Measurements from ENCODE around the gene FN1. TPM values are rescaled to one million over a fixed set of nuclear protein-coding genes. Genes with fewer than 3 reads are reported as not detected.

Gene FN1
- total RNA-seq, 1 donor from 2014 or later = 154 TPM

DNA sequence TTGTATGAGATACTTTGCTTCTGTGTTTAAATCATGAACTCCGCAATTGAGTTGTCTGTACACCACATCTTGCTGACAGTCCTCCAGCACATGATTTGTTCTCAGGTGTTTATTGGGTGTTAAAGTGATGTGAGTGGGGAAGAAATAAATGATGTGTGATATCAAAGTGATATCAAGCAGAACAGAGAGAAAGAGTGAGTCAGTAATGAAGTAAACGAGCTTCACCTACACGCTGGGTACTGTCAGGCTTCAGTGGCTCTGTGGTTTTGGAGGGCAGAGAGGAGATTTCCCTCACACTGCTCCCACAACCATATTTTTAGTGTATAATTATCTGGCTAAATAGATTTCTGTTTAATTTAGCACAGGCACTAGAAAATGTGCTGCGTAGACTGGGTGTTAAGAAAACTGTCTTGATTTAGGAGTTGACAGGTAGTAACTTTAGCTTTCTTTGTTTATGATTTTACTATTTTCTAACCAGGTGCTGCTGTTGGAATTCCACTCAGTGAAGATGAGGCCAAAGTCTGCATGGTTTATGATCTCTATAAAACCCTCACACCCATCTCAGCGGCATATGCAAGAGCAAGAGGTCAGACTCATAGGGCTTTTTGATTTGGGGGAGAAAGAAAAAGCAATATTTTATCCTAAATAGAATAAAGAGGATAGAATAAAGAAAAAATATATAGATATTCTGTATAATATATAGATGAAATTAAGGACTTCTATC, 102.8 kb downstream of the FN1 start:
- DNase-seq = no peak
- no peaks in the 10 kb centered on the region for H3K27me3 ChIP-seq (ENCODE audit: low read depth)
- no peaks in the 10 kb centered on the region for H3K4me1 ChIP-seq
- H3K9me3 ChIP-seq (replicated peaks) = no peaks in the 10 kb centered on the region
- no peak overlapping the region for H3K4me3 ChIP-seq
- H3K27ac ChIP-seq (replicated peaks) = no peak overlapping the region
- intact Hi-C loops (cut with micrococcal nuclease) = no loop called here
- TF ChIP-seq CTCF (IDR thresholded peaks at IDR 0.05; ENCODE audit: borderline replicate concordance) = no peak
- H3K36me3 ChIP-seq = peaks cover 58% of the 10 kb centered on the region

- H3K36me3 ChIP-seq = peaks cover 46% of the 10 kb centered on the region
- no peak for DNase-seq
- intact Hi-C loops (cut with micrococcal nuclease) = no loop called here
- no peak overlapping the region for H3K27ac ChIP-seq (replicated peaks)
- H3K9me3 ChIP-seq (replicated peaks) = no peaks in the 10 kb centered on the region
- no peak overlapping the region for H3K4me3 ChIP-seq
- no peaks in the 10 kb centered on the region for H3K4me1 ChIP-seq
- no peaks in the 10 kb centered on the region for H3K27me3 ChIP-seq (ENCODE audit: low read depth)
- no peak for TF ChIP-seq CTCF (IDR thresholded peaks at IDR 0.05; ENCODE audit: borderline replicate concordance)
Measured at GRCh38 chr2:215328066-215328465, 107.8 kb downstream of the FN1 start.

- peaks cover 64% of the 10 kb centered on the region for H3K36me3 ChIP-seq
Measured at GRCh38 chr2:215324811-215325210, 111.1 kb downstream of the FN1 start.

DNA sequence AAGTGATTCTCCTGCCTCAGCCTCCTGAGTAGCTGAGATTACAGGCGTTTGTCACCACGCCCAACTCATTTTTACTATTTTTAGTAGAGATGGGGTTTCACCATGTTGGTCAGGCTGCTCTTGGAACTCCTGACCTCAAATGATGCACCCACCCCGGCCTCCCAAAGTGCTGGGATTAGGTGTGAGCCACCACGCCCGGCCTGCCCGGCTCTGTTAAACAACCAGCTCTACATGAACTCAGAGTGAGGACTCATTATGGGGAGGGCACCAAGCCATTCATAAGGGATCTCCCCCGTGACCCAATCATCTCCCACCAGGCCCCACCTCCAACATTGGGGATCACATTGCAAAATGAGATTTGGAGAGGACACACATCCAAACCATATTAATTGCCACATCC, 115.2 kb downstream of the FN1 start:
- Histone ChIP-seq H3K4me3 (no peak overlapping the region), H3K4me1 (no peaks in the 10 kb centered on the region), H3K36me3 (peaks cover 51% of the 10 kb centered on the region), H3K27me3 (ENCODE audit: low read depth) (no peaks in the 10 kb centered on the region), H3K9me3 (replicated peaks) (no peaks in the 10 kb centered on the region), H3K27ac (replicated peaks) (no peak overlapping the region)
- no peak for DNase-seq
- intact Hi-C loops (cut with micrococcal nuclease) = no loop called here
- no peak for TF ChIP-seq CTCF (IDR thresholded peaks at IDR 0.05; ENCODE audit: borderline replicate concordance)

More at GRCh38 chr2:215324811-215325210, 111.1 kb downstream of the FN1 start:
- no peak for TF ChIP-seq CTCF (IDR thresholded peaks at IDR 0.05; ENCODE audit: borderline replicate concordance)
- intact Hi-C loops (cut with micrococcal nuclease) = no loop called here
- Histone ChIP-seq H3K4me3 (no peak overlapping the region), H3K4me1 (no peaks in the 10 kb centered on the region), H3K27me3 (ENCODE audit: low read depth) (no peaks in the 10 kb centered on the region), H3K9me3 (replicated peaks) (no peaks in the 10 kb centered on the region), H3K27ac (replicated peaks) (no peak overlapping the region)
- no peak for DNase-seq

GRCh38 chr2:215320102-215320501, 115.8 kb downstream of the FN1 start:
- H3K4me3 ChIP-seq = no peak overlapping the region
- no peaks in the 10 kb centered on the region for H3K4me1 ChIP-seq
- intact Hi-C loops (cut with micrococcal nuclease) = no loop called here
- H3K27ac ChIP-seq (replicated peaks) = no peak overlapping the region
- H3K27me3 ChIP-seq (ENCODE audit: low read depth) = no peaks in the 10 kb centered on the region
- H3K9me3 ChIP-seq (replicated peaks) = no peaks in the 10 kb centered on the region
- TF ChIP-seq CTCF (IDR thresholded peaks at IDR 0.05; ENCODE audit: borderline replicate concordance) = no peak
- no peak for DNase-seq
- H3K36me3 ChIP-seq = peaks cover 50% of the 10 kb centered on the region
